GM12892 (cell line): ENCODE results near the gene GAK.

Experiments
- DNase-seq: peaks from one replicate; pipeline ENCODE4 v3.0.0; 2011; ENCODE audit not compliant: insufficient read length
- FAIRE-seq: peaks from 2 replicates; lab custom pipeline; 2011; peaks lifted over from hg19 to GRCh38; lab: Jason Lieb, UNC
- POLR2A ChIP-seq: IDR thresholded peaks from 2 replicates; pipeline ENCODE4 v1.6.1; 2011; ENCODE audit warnings: low read depth, low read length, control low read depth
- POLR2AphosphoS5 ChIP-seq: IDR thresholded peaks from 2 replicates; pipeline ENCODE4 v1.6.1; 2011; ENCODE audit warnings: low read depth, low read length, control low read depth
- TAF1 ChIP-seq: IDR thresholded peaks from 2 replicates; pipeline ENCODE4 v1.6.1; 2011; ENCODE audit warnings: low read depth, mild to moderate bottlenecking, control low read depth, low read length, borderline replicate concordance

Gene GAK

DNA sequence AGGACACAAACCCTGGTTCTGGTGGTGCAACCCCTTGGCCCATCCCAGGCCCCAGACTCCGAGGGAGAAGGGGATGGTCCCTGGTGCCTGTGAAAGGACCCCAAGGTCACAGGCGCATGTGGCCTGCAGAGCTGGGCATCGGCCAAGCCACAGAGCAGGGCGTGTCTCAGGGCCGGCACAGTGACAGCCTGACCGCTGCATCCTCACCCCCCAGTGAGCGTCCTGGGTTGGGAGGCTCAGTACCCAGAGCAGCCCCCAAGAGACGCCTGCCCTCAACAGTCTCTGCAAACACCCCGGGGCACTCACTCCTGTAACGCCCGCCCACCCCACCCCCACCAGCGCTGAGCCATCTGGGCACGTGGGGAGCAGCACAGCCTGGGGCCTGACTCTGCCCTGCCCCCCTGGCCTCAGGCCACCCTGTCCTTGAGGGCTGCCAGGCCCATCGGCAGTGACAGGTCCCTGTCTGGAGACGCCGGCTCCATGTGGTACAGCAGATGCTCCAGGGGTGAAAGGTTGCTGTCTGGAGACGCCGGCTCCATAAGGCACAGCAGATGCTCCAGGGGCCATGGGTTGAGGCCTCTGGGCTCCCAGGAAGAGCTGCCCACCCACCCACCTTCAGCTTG, 81.7 kb downstream of the GAK start:
- TF ChIP-seq POLR2AphosphoS5 (no peak), POLR2A (no peak), TAF1 (no peak)
- no peak for FAIRE-seq
- DNase-seq: no peak

GRCh38 chr4:849478-850175, 82.5 kb downstream of the GAK start:
- TF ChIP-seq POLR2A (no peak), TAF1 (no peak)
- no peak for DNase-seq
- no peak for FAIRE-seq

DNA sequence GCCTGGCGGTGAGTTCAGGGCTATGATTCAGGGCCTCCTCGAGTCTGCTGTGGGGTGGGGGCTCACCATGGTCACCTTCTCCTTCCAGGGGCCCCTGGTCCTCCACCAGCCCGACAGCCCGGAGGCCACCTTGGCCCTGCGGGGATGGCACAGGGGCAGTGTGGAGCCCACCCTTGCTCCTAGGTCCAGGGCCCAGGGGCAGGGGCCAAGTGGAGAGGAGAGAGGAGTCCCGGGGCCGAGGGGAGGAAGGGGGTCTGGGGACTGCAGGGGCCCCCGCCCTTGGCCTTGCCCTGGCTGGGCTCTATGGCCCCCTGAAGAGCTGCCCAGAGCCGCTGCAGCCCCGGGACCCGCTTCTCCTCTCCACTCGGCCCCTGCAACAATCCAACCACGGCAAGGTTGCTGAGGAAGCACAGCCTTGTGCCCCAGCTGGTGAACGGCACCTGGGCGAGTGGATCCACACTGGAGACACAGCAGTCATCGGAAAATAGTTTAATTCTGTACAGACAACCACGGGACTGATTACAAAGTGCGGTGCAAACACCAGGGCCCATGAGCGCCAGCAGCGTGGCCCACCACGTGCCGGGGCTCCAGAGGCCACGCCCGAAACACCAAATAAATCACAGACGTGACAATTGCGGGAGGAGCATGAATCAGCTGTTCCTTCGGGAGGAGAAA, 83.2 kb downstream of the GAK start:
- TF ChIP-seq POLR2A: no peak
- no peak for TF ChIP-seq TAF1
- TF ChIP-seq POLR2AphosphoS5: no peak
- FAIRE-seq (no peak), DNase-seq (no peak)

- FAIRE-seq: no peak
- DNase-seq: no peak
- no peak for TF ChIP-seq TAF1
- no peak for TF ChIP-seq POLR2AphosphoS5
- no peak for TF ChIP-seq POLR2A
Measured at GRCh38 chr4:848307-848691, 83.8 kb downstream of the GAK start.

DNA sequence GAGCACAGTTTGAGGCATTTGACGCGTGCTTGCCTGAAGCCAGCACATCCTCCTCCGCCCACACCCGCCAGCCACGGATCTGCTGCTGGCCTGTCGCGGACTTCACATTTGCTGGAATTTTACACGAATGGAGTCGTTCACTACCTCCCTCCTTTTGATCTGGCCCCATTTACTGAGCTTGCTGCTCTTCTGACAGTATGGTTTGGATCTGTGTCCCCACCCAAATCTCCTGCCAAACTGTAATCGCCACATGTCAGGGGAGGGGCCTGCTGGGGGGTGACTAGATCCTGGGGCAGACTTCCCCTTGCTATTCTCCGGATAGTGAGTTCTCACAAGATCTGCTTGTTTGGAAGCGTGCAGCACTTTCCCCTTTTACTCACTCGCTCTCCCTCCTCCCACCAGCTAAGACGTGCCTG, 86.3 kb downstream of the GAK start:
- no peak for FAIRE-seq
- DNase-seq: no peak
- TF ChIP-seq POLR2AphosphoS5 (no peak), TAF1 (no peak), POLR2A (no peak)

DNA sequence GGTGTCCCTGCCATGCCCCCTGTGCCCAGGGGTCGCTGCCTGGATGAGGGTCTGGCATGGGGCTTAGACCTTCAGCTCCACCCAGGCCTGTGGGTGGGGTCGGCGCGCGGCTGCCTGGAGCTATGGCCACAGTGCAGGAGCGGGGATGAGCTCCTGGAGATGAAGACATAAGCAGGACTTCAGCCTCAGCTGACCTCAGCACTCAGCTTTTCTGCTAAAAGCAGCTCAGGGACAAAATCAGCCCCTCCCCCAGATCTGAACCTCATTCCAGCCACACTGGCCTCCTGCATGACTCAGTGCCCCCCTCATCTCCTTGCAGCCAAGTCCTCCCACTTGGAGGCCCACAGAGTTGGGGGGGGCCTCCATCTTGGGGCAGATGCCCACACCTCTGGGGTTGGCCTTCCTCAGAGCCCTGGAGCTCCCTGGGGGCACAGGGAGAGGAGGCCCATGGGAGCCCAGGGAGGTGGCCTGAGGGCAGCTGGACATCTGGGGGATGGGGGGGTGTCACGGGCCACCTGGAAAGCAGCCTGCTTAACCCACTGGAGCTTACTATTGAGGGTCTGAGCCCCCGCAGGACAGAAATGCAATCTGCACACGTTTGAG, 86.8 kb downstream of the GAK start:
- no peak for DNase-seq
- TF ChIP-seq TAF1: no peak
- no peak for TF ChIP-seq POLR2A
- TF ChIP-seq POLR2AphosphoS5: no peak
- no peak for FAIRE-seq

DNA sequence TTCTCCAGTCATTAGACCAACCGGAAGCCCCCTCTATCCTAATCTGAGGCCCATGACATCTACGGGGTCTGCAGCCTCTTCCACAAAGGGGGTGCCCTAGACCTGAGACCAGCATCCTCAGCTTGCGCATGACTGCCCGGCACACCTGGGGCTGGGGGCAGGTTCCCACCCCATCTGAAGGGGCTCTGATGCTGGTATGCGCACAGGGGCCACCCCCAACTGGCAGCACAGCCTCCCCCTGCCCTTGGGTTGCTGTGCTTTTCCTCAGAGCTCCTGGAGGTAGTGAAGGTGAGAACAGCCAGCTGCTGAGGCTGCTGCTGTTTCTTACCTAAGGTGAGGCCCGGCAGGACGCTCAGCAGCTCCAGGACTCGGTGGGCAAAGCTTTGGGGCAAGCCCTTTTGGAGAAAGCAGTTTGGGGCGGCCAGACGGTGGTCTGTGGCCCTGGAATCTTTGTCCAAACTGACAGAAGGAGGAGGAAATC, 87.3 kb downstream of the GAK start:
- TF ChIP-seq TAF1 (no peak), POLR2A (no peak), POLR2AphosphoS5 (no peak)
- DNase-seq (no peak), FAIRE-seq (no peak)

DNA sequence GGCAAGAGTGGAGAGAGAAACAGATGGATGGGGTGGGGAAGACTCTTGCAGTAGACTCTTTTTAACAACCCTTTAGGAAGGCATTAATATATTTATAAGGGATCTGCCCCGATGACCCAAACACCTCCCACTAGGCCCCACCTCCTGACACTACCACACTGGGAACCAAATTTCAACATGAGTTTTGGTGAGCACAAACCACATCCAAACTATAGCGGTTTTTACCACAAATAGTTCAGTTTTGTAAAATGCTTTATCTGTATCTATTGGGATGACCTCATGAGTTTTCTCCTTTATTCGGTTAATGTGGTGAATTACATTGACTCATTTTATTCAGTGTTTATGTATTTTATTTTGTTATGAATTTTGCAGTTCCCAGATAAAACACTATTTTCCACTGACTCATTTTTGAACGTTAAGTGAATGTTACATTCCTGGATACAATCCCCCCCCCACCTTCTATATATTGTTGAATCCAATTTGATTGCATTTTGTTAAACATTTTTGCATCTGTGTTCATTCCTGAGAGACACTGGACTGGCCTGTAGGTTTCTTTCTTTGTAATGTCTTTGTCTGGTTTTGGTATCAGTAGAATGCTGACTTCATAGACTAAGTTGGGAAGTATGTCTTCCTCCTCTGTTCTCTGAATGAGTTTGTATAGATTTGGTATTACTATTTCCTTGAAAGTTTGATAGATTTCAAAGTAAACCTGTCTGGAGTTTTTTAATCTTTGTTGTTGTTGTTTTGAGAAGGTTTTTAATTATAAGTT, 92.3 kb downstream of the GAK start:
- TF ChIP-seq TAF1 (no peak), POLR2A (no peak), POLR2AphosphoS5 (no peak)
- DNase-seq (no peak), FAIRE-seq (no peak)

- FAIRE-seq (no peak), DNase-seq (no peak)
- no peak for TF ChIP-seq POLR2AphosphoS5
- no peak for TF ChIP-seq POLR2A
- no peak for TF ChIP-seq TAF1
Measured at GRCh38 chr4:837772-838171, 94.3 kb downstream of the GAK start.

DNA sequence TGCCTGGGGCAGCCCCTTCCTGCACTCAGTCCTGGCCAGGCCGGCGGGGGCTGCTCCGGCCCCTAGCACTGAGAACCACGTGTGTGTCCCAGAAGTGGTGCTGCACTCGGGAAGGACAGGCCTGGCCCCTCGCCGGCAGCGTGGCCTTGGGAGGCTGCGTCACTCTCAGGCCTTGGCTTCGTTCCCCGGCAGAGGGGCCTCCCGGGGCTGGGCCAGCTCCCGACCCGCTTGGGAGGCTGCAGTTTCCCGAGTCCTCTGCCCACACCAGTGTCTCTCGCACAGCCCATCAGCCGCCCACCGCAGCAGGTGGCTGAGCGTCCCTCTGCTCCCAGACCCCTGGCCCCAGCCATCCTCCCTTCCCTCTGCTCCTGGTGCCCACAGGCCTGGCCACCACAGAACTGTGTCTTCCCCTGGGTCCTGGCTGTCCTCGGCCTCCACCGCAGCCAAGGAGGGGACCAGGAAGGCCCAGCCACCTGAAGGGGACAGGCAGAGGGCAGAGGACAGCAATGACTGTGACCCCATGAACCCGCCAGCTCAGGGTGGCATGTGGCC, 95.3 kb downstream of the GAK start:
- TF ChIP-seq POLR2A: no peak
- FAIRE-seq (no peak), DNase-seq (no peak)
